ENCODE data around the gene COX7B2.

DNA sequence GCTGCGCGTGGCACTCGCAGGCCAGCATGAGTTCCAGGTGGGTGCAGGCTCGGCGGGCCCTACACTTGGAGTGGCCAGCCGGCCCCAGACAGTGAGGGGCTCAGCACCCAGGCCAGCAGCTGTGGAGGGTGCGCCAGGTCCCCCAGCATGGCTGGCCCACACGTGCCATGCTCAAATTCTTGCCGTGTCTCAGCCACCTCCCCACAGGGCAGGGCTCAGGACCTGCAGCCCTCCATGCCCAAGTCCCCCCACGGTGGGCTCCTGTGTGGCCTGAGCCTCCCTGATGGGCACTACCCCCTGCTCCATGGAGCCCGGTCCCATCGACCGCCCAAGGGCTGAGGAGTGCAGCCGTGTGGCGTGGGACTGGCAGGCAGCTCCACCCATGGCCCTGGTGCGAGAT lies 210.2 kb downstream of the COX7B2 start:
- TF ChIP-seq EZH2phosphoT487 (IDR thresholded peaks at IDR 0.05; ENCODE audit: borderline replicate concordance), result no peak
- TF ChIP-seq, protein P1, sequence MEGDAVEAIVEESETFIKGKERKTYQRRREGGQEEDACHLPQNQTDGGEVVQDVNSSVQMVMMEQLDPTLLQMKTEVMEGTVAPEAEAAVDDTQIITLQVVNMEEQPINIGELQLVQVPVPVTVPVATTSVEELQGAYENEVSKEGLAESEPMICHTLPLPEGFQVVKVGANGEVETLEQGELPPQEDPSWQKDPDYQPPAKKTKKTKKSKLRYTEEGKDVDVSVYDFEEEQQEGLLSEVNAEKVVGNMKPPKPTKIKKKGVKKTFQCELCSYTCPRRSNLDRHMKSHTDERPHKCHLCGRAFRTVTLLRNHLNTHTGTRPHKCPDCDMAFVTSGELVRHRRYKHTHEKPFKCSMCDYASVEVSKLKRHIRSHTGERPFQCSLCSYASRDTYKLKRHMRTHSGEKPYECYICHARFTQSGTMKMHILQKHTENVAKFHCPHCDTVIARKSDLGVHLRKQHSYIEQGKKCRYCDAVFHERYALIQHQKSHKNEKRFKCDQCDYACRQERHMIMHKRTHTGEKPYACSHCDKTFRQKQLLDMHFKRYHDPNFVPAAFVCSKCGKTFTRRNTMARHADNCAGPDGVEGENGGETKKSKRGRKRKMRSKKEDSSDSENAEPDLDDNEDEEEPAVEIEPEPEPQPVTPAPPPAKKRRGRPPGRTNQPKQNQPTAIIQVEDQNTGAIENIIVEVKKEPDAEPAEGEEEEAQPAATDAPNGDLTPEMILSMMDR (conservative IDR thresholded peaks at IDR 0.05; ENCODE audit: low read length), result no peak
